Mesothelial cell of epicardium (in vitro differentiated cells): ENCODE measurements around the gene CCHCR1. TPM values are rescaled to one million over a fixed set of nuclear protein-coding genes. Genes with fewer than 3 reads are reported as not detected.
A peak's percentile ranks its signal among the peaks of the same experiment; 100 is the strongest.

Source experiments
- DNase-seq, 2 experiments: peaks; one replicate each; pipeline ENCODE4 v3.0.0; 2021; ENCODE audit warnings: low spot score in 2 of 2; ENCODE audit not compliant: unreplicated experiment in 2 of 2
- H3K27ac Mint-ChIP-seq: 2 replicates; pipeline ENCODE4 v1.8.0; 2021; ENCODE audit warnings: mixed read lengths
- H3K27me3 Mint-ChIP-seq: 2 replicates; pipeline ENCODE4 v1.8.0; 2021; ENCODE audit warnings: low read depth, mixed read lengths
- H3K36me3 Mint-ChIP-seq: 2 replicates; pipeline ENCODE4 v1.8.0; 2021; ENCODE audit warnings: mixed read lengths
- H3K4me1 Mint-ChIP-seq: 2 replicates; pipeline ENCODE4 v1.8.0; 2021; ENCODE audit warnings: mixed read lengths
- H3K4me3 Mint-ChIP-seq: 2 replicates; pipeline ENCODE4 v1.8.0; 2021; ENCODE audit warnings: mild to moderate bottlenecking, moderate library complexity, mixed read lengths
- H3K9me3 Mint-ChIP-seq: 2 replicates; pipeline ENCODE4 v1.8.0; 2021; ENCODE audit warnings: mixed read lengths
- total RNA-seq: library from RNA; stranded (reverse); gene quantifications from 3 replicates; pipeline ENCODE4 v1.2.1, GENCODE V29; 2021
- TF ChIP-seq, protein P1 (sequence below): fragments of 200-600 bp; sonication (generic); IDR thresholded peaks from one replicate; pipeline ENCODE4 v1.5.0; 2021; ENCODE audit warnings: antibody characterized with exemption; ENCODE audit not compliant: unreplicated experiment

The CCHCR1 gene
- total RNA-seq, 1 donor from 2014 or later = 36.6 TPM

DNA sequence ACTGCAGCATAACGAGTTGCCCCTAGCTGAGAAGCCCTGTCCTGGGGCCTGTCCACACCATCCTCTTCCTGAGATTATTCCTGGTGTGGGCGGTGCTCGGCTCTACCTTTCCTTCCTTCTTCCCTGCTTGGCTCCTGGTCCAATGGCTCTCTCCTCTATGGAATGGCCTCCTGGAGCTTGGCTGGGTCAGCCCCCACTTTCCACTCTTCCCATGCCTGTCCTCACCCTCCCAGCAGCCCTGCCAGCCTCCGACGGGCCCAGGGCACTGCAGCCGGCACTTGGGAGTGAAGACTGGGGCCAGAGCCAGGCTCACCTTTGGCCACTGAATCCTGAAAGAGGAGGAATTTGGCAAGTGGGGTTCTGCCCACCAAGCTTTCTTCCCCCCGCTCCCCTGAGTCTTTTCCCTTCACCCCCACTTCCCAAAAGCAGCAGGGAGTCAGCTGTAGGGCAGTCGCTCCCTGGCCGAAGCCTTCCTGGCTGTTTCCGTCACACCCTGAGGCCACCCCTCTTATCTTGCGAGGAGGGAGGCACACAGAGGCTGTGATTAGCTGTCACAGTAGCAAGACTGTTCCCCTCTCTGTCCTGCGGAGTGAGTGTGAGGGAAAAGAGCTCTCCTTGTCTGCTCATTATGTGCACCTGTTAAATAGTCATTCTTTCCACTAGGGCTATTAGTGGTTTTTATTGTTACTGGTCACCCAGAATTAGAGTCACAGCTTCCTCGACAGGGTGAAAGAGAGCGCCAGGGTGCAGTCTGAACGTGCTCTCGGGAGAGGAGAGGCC is 31.0 kb downstream of the CCHCR1 start:
- no peaks in the 10 kb centered on the region for H3K36me3 Mint-ChIP-seq
- H3K4me1 Mint-ChIP-seq = peaks cover 35% of the 10 kb centered on the region
- no peak overlapping the region for H3K4me3 Mint-ChIP-seq
- H3K27ac Mint-ChIP-seq = no peak overlapping the region
- no peaks in the 10 kb centered on the region for H3K9me3 Mint-ChIP-seq
- DNase-seq = no peak
- peaks cover 21% of the 10 kb centered on the region for H3K27me3 Mint-ChIP-seq
- TF ChIP-seq, protein P1, sequence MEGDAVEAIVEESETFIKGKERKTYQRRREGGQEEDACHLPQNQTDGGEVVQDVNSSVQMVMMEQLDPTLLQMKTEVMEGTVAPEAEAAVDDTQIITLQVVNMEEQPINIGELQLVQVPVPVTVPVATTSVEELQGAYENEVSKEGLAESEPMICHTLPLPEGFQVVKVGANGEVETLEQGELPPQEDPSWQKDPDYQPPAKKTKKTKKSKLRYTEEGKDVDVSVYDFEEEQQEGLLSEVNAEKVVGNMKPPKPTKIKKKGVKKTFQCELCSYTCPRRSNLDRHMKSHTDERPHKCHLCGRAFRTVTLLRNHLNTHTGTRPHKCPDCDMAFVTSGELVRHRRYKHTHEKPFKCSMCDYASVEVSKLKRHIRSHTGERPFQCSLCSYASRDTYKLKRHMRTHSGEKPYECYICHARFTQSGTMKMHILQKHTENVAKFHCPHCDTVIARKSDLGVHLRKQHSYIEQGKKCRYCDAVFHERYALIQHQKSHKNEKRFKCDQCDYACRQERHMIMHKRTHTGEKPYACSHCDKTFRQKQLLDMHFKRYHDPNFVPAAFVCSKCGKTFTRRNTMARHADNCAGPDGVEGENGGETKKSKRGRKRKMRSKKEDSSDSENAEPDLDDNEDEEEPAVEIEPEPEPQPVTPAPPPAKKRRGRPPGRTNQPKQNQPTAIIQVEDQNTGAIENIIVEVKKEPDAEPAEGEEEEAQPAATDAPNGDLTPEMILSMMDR = no peak

DNA sequence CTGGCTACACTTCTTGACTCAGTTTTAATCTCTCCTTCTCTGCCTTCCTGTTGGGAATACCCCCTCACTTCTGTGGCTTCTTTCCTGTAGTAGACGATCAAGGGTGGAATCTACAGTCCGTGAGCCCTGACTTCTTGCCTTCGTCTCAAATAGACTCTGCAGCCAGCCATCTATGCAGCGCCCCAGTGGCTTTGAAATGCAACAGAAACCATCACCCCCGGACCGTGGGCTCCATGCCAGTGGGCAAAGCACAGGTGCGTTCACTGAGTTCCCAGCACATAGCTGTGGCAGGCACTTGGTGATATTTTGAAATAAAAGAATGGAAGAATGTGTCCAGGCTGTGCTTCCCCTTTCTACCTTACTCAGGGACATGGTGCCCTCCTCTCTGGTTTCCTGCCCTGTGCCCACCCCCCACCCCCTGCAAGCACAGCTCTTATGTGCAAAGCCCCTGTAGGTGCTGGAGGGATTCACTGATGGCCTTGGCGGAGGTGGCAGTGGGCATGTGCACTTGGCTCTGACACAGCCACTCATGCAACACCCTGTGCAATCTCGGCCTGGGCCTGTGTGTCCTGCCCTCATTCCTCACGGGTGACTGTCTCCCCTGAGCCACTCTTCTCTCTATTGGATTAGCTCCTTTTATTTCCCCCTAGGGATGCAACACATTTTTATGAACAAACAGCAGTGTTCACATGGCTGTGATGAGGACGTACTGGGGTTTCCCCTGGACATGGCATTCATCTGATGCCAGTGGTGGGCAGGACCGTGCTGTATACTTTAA is 31.8 kb downstream of the CCHCR1 start:
- Mint-ChIP-seq H3K9me3 (no peaks in the 10 kb centered on the region), H3K4me1 (peaks cover 36% of the 10 kb centered on the region), H3K36me3 (no peaks in the 10 kb centered on the region), H3K4me3 (no peak overlapping the region), H3K27ac (peak overlapping the region; percentile 40), H3K27me3 (peaks cover 21% of the 10 kb centered on the region)
- DNase-seq = no peak
- TF ChIP-seq, protein P1 = no peak

DNA sequence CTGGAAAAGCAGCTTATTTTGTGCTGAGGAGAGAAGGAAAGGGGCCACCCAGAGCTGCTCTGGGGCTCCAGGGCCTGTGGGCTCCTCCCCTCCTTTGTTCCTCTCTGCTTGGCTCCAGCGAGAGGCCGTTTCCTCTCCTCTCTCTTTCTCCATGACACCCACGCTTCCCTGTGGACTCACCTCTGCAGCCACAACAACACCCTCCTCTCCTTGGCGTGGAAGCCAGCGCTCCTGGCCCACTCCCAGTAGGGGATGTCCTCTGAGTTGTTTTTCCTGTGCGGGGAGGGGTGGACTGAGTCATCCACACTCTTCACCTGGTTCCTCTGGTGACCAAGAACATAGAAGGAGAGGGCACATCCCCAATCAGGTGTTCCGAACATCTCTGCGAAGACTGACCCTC is 32.4 kb downstream of the CCHCR1 start:
- Mint-ChIP-seq H3K9me3 (no peaks in the 10 kb centered on the region), H3K27ac (peak overlapping the region; percentile 39), H3K27me3 (peaks cover 21% of the 10 kb centered on the region), H3K36me3 (no peaks in the 10 kb centered on the region), H3K4me3 (no peak overlapping the region), H3K4me1 (peaks cover 36% of the 10 kb centered on the region)
- TF ChIP-seq, protein P1 = no peak
- DNase-seq = no peak

DNA sequence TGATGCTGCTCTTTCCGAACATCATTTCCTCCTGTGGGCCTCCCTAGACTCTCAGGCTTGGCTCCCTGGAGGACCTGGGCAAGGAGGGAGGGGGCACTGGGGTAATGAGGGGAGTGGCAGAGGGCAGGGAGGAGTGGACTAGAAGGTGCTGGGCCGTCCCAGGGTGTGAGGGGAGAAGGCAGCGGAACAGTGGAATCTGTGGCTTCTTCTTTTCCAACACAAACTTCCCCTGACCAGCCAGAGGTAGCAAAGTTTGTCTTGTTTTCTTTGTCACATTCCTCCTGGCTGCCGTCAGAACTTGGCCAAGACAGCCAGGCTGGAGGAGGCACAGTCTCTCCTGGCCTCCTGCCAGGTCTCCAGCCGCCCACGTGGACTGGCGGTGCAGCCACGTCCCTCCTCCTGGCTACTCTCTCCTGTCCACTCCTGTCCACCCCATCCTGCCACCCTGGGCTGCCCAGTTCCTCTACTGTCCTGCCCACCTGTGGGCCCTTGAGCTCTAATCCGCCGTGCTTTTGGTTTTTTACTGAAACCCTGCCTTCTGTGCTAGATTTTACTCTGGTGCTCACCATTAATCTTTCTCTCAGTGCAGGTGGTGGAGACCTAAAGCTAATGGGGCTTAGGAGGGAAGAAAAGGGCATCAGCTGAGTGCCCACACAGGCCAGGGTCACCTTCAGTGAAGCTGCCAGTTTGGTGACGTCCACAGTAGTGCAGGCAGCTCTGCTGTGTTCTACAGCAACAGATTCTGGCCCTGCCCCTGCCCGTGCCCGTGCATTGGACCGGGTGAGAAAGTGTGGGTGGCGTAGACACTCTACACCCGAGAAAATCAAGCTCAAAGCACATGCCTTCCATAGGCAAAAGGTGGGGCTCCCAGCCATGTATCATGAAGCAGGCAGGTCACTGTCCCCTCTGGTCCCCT is 34.6 kb downstream of the CCHCR1 start:
- TF ChIP-seq, protein P1 = no peak
- H3K9me3 Mint-ChIP-seq = no peaks in the 10 kb centered on the region
- no peaks in the 10 kb centered on the region for H3K36me3 Mint-ChIP-seq
- peak overlapping the region; percentile 96 for H3K27ac Mint-ChIP-seq
- H3K4me3 Mint-ChIP-seq = no peak overlapping the region
- peaks cover 34% of the 10 kb centered on the region for H3K4me1 Mint-ChIP-seq
- H3K27me3 Mint-ChIP-seq = peaks cover 9% of the 10 kb centered on the region
- DNase-seq = peak; percentile 67 to 82

DNA sequence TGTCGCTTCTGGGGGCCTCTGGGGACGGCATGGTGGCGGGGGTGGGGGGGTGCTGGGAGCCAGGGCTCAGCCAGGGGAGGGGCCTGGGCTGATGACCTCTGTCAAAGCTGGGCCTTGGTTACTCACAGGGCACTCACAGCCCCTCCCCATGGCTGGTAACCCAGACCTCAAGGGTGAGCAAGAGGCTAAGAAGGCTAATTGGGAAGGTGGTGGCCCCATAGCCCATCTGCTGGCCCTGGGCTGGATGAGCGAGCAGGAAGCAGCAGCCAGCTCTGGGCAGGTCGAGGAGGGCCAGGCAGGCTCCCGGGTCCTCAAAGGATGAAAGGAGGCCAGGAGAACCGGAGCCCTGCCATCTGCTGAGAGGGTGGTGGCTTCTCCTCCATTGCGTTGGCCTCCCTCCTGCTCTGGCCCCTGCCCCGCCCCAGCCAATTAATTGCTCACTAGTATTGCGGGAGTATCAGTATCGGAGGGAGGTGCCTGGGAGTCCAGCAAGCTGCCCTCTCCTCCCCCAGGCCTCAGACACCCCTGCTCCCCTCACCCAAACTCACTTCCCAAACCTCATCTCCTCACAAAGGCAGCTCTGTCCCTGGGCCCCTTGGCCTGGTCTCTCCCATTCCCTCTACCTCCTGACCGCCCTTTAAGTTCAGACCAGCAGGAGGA is 36.3 kb downstream of the CCHCR1 start:
- DNase-seq = no peak
- no peaks in the 10 kb centered on the region for H3K36me3 Mint-ChIP-seq
- H3K9me3 Mint-ChIP-seq = no peaks in the 10 kb centered on the region
- peaks cover 25% of the 10 kb centered on the region for H3K4me1 Mint-ChIP-seq
- H3K27me3 Mint-ChIP-seq = peaks cover 11% of the 10 kb centered on the region
- TF ChIP-seq, protein P1 = no peak
- H3K27ac Mint-ChIP-seq = peak overlapping the region; percentile 47
- H3K4me3 Mint-ChIP-seq = no peak overlapping the region
